ENCODE measurements around the gene ARFGAP2. TPM values are rescaled to one million over a fixed set of nuclear protein-coding genes. Genes with fewer than 3 reads are reported as not detected.

ARFGAP2 gene
- total and polyA plus RNA-seq, 2 donors (not counting 3 experiments of a cell fraction or from before 2014, with no cell fraction given) = 78.9 to 108 TPM

GRCh38 chr11:47156333-47156732 is 20.3 kb downstream of the ARFGAP2 start:
- intact Hi-C loops (cut with micrococcal nuclease) = no loop called here
- BruUV-seq (replicated peaks) = no TSS peak

More at GRCh38 chr11:47156333-47156732, 20.3 kb downstream of the ARFGAP2 start:
- dilution Hi-C loops (cut with MboI; ENCODE audit: extremely low pct_ligation_motif_present, low sequenced_read_pairs) = no loop called here
- H3K9ac ChIP-seq (replicated peaks; ENCODE audit: extremely low read depth, insufficient read depth, low read length) = no peak overlapping the region
- H3K79me2 ChIP-seq (ENCODE audit: control insufficient read depth, insufficient read depth, low read length) = no peaks in the 10 kb centered on the region
- no peaks in the 10 kb centered on the region for H3K36me3 ChIP-seq (ENCODE audit: control insufficient read depth in 2 of 2, extremely low read depth in 1 of 2, insufficient read depth in 2 of 2, low read length in 2 of 2)
- no peak overlapping the region for H3K27ac ChIP-seq (ENCODE audit: insufficient read depth, low read depth, low read length)
- TF ChIP-seq MYC (IDR thresholded peaks at IDR 0.05; ENCODE audit: low read depth, low read length) = no peak
- TF ChIP-seq POLR2AphosphoS5 (IDR thresholded peaks at IDR 0.05; ENCODE audit: insufficient read depth, low read depth, low read length) = no peak
- TF ChIP-seq CTCF (IDR thresholded peaks at IDR 0.05; ENCODE audit: extremely low read depth in 1 of 2, insufficient read depth in 1 of 2, low read depth in 1 of 2, low read length in 2 of 2) = no peak
- no peak for TF ChIP-seq JUN (IDR thresholded peaks at IDR 0.05; ENCODE audit: borderline replicate concordance, insufficient read depth, insufficient read length, low read depth)
- no peaks in the 10 kb centered on the region for H3K4me1 ChIP-seq (ENCODE audit: control insufficient read depth, extremely low read depth, insufficient read depth, low read length)
- no peaks in the 10 kb centered on the region for H3K9me1 ChIP-seq (replicated peaks; ENCODE audit: control insufficient read depth, extremely low read depth, insufficient read depth, low read length)
- H3K9me3 ChIP-seq (replicated peaks; ENCODE audit: control insufficient read depth, insufficient read depth, low read length) = no peaks in the 10 kb centered on the region
- ChIA-PET CTCF (interaction anchor here (1.1 to 4.9 kb wide), 2 partner anchors 7 to 16 kb away, joined by 3 to 36 read pairs; no protein-coding TSS in a partner anchor), POLR2A (no interaction called here)
- H3K4me3 ChIP-seq (replicated peaks in 1 of 3; ENCODE audit: insufficient read depth in 1 of 3, low read depth in 1 of 3, low read length in 3 of 3) = no peak overlapping the region
- DNase-seq (ENCODE audit: low read depth, low spot score) (no peak), FAIRE-seq (no peak)
- no peaks in the 10 kb centered on the region for H3K27me3 ChIP-seq (ENCODE audit: control insufficient read depth in 2 of 2, insufficient read depth in 2 of 2, low read length in 2 of 2)
- no peak overlapping the region for H3K4me2 ChIP-seq (ENCODE audit: insufficient read depth, low read length)
- H4K20me1 ChIP-seq (replicated peaks; ENCODE audit: control insufficient read depth, extremely low read depth, insufficient read depth, low read length) = no peaks in the 10 kb centered on the region
- no peak overlapping the region for H2AFZ ChIP-seq (ENCODE audit: low read depth, low read length)
